AG08395 (cell line): ENCODE measurements around the gene SLC23A1.
"Not testable (repeated sequence)": the region's sequence is repeated elsewhere in the genome, so short reads cannot be mapped to it uniquely, and the experiment has no call there.

ENCODE experiments used
- DNase-seq: peaks from one replicate; pipeline ENCODE4 v3.0.0; 2012; ENCODE audit warnings: mixed read lengths, low spot score

The SLC23A1 gene

DNA sequence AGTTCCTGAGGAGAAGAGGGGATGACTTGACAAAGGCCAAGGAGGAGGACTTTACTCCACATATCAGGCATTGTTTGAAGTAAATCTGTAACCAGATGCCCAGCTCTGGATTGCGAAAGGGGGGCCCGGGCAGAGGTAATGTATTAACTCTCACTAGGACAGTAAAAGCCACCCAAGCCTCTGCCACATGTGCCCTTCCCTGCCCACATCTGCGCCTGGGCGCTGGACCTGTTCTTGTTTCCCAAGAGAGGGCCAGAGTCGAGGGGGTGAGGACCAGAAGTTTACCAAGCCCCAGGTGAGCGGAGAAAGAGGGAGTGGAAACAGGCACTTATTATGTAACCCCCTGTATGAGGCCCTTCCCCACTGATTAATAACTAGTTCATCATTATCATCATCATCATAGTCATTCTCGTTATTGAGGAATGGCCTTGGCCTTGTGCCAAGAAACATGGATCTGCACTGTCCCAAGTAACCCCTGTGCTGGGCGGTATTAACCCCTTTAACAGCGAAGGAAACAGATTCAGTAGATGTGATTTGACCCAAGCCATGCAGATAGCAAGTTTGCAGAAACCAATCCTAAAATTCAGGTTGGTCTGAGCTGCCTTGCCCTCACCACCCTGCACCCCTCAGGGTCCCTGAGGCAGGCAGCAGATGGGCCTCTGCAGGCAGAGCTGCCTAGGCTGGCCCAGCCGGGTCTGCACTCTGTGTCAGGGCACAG, at the start of gene SLC23A1:
SLC23A1 (minus strand) TSS at position 23 of the 718 bp plus-strand sequence. CDS start 44 bp downstream, outside the sequence.
- no peak for DNase-seq

- no peak for DNase-seq
Observed at GRCh38 chr5:139431706-139432105, 48.6 kb upstream of the SLC23A1 start.

- DNase-seq, result no peak
Observed at GRCh38 chr5:139430015-139430414, 46.9 kb upstream of the SLC23A1 start.

GRCh38 chr5:139426203-139426885, 43.2 kb upstream of the SLC23A1 start:
- DNase-seq, result peak; percentile 79

GRCh38 chr5:139425497-139425896, 42.4 kb upstream of the SLC23A1 start:
- DNase-seq, result no peak

GRCh38 chr5:139422307-139422893, 39.3 kb upstream of the SLC23A1 start:
- DNase-seq, result peak; percentile 82

DNA sequence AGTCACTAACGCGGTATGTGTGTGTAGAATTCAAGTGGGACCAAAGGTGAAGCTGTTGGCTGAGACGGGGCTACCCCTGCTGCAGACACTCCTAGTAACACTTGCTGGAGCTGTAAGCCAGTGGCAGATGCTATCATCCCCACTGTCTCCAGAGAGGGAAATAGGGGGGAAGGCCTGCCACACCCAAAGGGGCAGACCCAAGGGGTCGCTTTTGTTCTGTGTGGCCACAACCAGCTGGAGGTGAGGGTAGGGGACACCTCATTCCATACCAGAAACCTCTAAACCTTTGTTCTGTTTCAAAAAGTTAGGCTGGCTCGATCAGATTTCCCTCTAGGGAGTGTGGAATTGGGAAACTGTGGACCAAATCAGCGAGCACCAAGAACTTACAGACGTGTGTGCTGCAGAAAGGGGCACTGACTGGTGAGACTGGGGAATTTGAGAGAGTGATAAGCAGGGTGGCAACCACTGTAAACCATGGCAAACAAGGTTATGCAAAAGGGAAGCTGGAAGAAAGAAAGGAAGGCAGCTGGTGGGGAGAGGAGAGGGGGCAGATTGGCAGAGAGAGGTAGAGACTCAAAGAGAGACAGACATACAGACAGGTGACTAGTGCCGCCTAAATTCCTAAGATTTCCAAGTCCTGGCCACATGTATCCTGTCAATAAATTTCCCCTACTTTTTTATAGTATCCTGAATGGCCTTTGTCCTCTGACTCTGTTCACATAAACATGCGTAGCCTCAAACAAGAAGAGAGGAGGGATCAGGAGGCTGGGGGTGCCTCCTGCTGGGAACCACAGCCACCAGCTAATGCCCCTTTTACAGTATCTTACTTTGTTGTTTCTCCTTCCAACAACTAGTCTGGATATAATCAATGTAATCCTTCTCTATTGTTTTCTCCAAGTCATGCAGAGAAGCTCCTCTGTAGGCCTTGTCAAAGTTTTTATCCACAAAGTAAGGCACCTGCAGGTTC, 36.4 kb upstream of the SLC23A1 start:
- DNase-seq, result no peak

DNA sequence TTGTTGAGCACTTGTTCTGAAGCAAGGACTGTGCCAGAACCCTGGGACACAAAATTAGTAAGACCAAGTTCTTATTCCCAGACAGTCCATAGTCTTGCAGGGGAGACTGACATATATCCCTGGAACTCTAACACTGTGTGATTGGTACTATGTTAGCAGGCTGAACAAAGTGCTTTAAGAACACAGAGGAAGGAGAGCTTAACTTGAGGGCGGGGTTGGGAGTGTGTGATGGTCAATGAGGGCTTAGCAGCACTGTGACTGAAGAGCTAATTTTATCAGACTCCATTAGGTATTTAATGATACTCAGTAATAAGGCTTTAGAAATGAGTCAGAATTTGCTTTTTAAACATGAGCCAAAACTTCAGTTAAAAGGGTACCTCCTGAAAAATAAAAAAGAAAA, 35.7 kb upstream of the SLC23A1 start:
- no peak for DNase-seq

- no peak for DNase-seq
Observed at GRCh38 chr5:139417214-139417613, 34.1 kb upstream of the SLC23A1 start.

DNA sequence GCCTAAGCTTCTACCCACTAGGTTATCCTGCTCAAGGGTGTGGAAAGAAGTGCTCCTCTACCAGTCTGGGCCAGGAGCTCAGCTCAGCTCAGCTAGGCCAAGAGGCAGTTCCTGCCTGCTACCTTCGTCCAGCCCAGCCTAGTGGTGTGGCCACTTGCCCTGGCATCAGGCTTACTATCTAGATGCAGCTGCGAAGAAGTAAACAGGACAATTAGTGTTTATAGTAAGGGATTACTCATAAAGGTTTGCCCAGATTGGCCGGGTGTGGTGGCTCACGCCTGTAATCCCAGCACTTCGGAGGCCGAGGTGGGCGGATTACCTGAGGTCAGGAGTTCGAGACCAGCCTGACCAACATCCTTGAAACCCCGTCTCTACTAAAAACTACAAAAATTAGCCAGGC, 33.6 kb upstream of the SLC23A1 start:
- no peak for DNase-seq

DNA sequence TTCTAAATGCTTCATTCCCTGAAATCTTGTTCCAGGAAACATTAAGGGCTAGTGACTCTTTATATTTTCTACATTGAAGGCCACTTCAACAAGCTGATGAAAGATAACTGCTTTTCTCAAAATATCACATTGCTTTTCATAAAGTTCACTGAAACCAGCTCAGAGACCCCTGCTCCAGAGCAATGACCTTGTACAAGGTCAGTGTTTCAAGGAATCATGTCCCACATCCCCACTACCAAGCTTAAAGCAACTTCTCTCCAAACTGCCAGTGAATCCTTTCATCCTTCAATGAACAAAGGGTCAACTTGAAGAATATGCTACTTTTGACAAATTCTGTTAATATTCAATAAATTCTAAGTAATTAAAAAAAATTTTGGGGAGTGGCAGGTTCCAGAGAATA, 32.8 kb upstream of the SLC23A1 start:
- no peak for DNase-seq

DNA sequence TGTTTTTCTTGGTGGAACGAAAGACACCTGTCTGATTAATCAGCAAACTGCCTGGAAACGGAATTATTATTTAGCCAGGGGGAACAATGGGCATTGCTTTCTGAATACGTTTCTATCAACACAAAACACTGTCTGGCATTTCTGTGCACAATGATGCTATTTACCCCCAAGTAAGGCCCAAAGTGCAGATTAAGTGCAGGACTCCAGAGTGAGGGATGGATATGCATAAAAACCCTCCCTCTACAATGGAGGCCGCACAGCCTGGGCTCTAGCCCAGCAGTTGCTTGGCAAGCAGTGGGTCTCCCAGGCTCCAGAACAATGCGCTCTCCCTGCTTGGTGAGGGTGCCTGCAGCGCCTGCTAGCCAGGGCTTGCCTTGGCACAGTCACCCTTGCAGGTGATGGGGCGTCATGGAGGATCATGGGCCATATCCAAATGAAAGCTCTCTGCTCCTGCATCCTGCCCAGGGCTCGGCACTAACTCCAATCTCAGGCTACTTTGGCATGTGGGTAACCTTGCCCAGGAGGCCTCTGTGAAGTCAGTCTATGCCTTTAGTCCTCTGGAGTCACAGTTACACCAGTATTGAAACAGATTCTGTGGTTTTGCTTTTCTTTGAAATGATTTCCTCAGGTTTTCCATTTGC, 32.2 kb upstream of the SLC23A1 start:
- no peak for DNase-seq

- DNase-seq, result no peak
Observed at GRCh38 chr5:139414581-139415130, 31.6 kb upstream of the SLC23A1 start.

DNA sequence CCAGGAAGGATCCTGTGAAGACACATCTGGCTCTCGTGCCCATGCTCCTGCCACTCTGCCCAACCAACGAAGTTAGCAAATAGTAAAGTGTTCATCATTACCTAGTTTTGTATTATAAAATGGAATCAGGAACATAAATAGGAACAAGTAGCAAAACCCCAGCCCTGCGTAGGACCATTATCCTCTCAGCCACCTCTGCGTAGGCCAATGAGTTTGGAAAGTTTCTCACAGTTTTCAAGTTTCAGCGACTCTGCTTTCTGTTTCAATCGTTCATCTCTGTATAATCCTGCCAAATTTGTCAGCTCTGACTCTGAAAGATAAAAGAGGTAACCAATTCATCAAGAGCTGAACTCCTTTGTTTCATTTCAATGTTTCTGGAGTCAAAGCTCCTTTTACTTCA, 30.9 kb upstream of the SLC23A1 start:
- no peak for DNase-seq

DNA sequence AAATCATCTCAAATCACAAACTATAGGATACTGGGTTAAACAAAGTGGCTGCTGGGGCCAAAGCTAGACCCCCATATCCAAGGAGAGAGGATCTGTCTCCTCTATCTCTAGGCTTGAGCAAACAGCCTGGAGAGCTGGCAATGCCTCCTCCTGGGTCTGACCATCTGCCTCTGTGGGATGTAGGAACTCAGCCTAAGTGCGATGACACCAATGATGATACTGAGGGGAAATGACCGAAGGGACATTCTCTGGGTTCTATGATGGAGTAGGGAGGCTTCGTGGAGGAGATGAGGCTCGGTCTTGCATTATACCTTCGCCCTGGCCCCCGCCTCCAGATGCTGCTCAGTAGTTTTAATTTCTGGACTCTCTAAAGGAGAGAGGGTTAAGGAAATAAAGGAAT, 30.1 kb upstream of the SLC23A1 start:
- DNase-seq, result no peak

DNA sequence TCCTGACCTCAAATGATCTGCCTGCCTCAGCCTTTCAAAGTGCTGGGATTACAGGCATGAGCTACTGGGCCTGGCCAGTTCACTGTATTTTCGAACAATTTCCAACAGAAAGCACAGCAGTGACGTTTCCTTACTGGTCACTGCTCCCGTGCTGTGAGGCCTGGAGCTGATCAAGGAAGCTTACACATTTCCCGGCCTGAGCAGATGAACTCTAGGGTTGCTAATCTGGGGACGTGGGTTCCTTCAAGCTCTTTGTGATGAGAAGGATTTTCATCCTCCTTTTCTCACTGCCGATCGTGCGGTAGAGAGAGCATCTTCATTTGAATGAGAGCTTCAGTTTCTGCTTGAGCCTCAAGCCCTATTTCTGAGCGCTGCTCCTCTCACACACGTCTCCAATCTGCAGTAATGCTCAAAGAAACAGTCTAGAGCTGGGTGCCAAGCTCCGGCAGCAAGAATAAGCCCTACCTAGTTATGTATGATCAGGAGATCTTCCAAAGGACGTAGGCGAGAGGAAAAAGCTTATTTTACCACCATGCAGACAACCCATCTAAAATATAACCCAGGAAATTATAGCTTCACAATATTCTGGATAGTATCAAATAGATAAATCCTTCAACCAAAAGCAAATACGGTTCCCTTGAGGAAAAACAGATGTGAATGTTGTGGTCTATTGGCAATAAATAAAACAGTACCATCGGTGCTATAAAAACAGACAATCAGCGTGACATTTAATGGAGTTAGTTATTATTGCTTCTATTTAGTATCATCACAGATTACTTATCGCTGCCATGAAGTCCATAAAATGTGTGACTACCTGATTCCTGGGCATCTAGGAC, 28.1 kb upstream of the SLC23A1 start:
- peak; percentile 39 for DNase-seq

DNA sequence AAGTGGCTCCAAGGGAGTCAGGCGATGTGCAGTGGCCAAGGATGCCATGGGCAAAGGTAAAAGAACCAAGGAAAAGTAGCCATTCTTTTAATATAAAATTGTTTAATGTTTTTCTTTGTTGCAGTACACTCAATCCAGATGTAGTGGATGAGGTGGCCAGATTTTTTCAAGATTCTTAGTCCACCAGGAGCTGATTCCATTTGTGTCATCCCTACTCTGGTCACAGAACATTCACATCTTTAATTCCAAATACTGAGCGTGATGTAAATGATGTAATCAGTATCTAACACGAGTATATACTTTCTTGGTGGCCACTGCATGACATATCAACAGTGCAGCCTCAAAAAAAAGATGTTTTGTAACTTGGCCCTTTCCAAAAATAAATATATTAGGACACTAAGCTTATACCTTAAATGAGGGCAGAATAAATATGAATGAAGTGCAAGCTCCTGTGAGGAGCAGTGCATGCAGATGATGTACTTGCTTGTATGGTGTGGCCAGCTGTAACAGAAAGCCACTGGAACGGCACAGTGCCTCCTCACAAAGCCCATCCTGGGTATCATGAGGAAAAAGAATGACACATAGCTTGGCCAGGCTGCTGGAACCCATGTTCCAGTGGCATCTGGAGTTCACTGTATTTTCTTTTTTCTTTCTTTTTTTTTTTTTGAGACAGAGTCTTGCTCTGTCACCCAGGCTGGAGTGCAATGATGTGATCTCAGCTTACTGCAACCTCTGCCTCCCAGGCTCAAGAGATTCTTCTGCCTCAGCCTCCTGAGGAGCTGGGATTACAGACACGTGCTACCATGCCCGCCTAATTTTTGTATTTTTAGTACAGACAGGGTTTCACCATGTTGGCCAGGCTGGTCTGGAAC, 27.3 kb upstream of the SLC23A1 start:
- DNase-seq, result peak; percentile 28

GRCh38 chr5:139409116-139409515, 26.0 kb upstream of the SLC23A1 start:
- not testable (repeated sequence) for DNase-seq

GRCh38 chr5:139408191-139408590, 25.1 kb upstream of the SLC23A1 start:
- no peak for DNase-seq
